Peyer's patch (tissue), 4 donors: ENCODE measurements around the gene PAGE5.

Source experiments
- POLR2A ChIP-seq, 2 donors: fragments of 450-650 bp; IDR thresholded peaks; one replicate each; pipeline ENCODE4 v1.5.1; 2017; ENCODE audit warnings: antibody characterized with exemption in 2 of 2, mild to moderate bottlenecking in 2 of 2, moderate library complexity in 2 of 2
- TF ChIP-seq, protein P1 (sequence below), 6 experiments: fragments of 450-650 bp in 4 of 6; fragments of 200-600 bp in 2 of 6; sonication (generic) in 1 of 6; IDR thresholded peaks; one replicate each; pipeline ENCODE4 v1.5.1; 2017 to 2019; ENCODE audit warnings: antibody characterized with exemption in 6 of 6, mild to moderate bottlenecking in 3 of 6, moderate library complexity in 1 of 6

DNA sequence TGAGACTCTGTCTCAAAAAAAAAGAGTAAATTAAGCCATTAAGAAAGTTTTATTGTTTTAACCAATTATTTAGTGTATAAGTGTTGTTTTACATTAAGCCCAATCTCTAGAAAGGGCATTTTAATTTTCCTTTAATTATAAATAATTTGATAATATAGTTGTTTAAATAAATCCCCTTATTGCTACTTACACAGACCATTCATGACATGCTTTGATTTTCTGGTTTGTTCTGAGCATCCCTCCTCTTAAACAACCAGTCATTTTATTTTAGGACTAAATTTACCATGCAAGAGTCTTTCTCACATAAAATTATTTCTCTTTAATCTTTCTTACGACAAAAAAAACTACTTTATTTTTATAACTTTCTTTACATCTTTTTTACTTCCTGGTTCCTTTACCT is 23.5 kb upstream of the PAGE5 start:
- TF ChIP-seq, protein P1, sequence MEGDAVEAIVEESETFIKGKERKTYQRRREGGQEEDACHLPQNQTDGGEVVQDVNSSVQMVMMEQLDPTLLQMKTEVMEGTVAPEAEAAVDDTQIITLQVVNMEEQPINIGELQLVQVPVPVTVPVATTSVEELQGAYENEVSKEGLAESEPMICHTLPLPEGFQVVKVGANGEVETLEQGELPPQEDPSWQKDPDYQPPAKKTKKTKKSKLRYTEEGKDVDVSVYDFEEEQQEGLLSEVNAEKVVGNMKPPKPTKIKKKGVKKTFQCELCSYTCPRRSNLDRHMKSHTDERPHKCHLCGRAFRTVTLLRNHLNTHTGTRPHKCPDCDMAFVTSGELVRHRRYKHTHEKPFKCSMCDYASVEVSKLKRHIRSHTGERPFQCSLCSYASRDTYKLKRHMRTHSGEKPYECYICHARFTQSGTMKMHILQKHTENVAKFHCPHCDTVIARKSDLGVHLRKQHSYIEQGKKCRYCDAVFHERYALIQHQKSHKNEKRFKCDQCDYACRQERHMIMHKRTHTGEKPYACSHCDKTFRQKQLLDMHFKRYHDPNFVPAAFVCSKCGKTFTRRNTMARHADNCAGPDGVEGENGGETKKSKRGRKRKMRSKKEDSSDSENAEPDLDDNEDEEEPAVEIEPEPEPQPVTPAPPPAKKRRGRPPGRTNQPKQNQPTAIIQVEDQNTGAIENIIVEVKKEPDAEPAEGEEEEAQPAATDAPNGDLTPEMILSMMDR (IDR thresholded peaks at IDR 0.05) = no peak
- TF ChIP-seq POLR2A (IDR thresholded peaks at IDR 0.05) = no peak
